HepG2 (cell line): Measurements from ENCODE around the gene ARHGDIG.

Experiments used
- ZNF737 ChIP-seq: sonication (generic); formaldehyde crosslinking; IDR thresholded peaks from 2 replicates; pipeline ENCODE4 v1.5.0; 2020; ENCODE audit warnings: missing genetic modification reagents, mild to moderate bottlenecking, borderline replicate concordance
- TF ChIP-seq, protein P1 (sequence below): sonication (generic); formaldehyde crosslinking; IDR thresholded peaks from 2 replicates; pipeline ENCODE4 v1.4.0; 2020; ENCODE audit warnings: mild to moderate bottlenecking, missing genetic modification reagents
- TF ChIP-seq, protein P2 (sequence below): sonication (generic); formaldehyde crosslinking; IDR thresholded peaks from 2 replicates; pipeline ENCODE4 v1.5.0; 2020; ENCODE audit warnings: mild to moderate bottlenecking, missing genetic modification reagents, moderate library complexity
- TF ChIP-seq, protein P3 (sequence below): sonication (generic); formaldehyde crosslinking; IDR thresholded peaks from 2 replicates; pipeline ENCODE4 v1.8.1; 2023; ENCODE audit warnings: mild to moderate bottlenecking, missing genetic modification reagents

DNA sequence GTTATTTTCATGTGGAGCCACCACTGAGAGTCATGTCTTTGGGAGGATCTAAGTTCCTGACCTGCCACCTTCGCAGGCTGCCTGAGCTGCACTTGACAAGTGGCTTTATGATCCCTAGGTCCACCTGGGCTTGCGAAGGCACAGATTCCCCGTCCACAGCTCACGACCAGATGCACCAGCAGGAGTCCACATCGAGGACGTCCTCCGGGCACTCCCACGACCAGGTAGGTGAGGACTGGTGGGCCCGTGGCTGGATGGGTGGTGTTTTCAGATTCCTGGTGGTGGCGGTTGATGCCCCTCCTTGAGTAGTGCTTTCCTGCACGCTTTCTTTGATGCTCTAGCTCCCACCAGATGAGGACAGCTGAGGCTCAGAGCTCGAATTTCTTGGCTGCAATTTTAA lies 31.0 kb upstream of the ARHGDIG start:
- TF ChIP-seq, protein P1, sequence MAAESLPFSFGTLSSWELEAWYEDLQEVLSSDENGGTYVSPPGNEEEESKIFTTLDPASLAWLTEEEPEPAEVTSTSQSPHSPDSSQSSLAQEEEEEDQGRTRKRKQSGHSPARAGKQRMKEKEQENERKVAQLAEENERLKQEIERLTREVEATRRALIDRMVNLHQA (CRISPR knock-in tag): no peak
- TF ChIP-seq, protein P2, sequence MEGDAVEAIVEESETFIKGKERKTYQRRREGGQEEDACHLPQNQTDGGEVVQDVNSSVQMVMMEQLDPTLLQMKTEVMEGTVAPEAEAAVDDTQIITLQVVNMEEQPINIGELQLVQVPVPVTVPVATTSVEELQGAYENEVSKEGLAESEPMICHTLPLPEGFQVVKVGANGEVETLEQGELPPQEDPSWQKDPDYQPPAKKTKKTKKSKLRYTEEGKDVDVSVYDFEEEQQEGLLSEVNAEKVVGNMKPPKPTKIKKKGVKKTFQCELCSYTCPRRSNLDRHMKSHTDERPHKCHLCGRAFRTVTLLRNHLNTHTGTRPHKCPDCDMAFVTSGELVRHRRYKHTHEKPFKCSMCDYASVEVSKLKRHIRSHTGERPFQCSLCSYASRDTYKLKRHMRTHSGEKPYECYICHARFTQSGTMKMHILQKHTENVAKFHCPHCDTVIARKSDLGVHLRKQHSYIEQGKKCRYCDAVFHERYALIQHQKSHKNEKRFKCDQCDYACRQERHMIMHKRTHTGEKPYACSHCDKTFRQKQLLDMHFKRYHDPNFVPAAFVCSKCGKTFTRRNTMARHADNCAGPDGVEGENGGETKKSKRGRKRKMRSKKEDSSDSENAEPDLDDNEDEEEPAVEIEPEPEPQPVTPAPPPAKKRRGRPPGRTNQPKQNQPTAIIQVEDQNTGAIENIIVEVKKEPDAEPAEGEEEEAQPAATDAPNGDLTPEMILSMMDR (CRISPR knock-in tag): no peak
- TF ChIP-seq ZNF737: no peak
- TF ChIP-seq, protein P3, sequence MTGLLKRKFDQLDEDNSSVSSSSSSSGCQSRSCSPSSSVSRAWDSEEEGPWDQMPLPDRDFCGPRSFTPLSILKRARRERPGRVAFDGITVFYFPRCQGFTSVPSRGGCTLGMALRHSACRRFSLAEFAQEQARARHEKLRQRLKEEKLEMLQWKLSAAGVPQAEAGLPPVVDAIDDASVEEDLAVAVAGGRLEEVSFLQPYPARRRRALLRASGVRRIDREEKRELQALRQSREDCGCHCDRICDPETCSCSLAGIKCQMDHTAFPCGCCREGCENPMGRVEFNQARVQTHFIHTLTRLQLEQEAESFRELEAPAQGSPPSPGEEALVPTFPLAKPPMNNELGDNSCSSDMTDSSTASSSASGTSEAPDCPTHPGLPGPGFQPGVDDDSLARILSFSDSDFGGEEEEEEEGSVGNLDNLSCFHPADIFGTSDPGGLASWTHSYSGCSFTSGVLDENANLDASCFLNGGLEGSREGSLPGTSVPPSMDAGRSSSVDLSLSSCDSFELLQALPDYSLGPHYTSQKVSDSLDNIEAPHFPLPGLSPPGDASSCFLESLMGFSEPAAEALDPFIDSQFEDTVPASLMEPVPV: no peak
